PC-3 (cell line): ENCODE measurements around the gene GPR107. TPM values are rescaled to one million over a fixed set of nuclear protein-coding genes. Genes with fewer than 3 reads are reported as not detected.

Source experiments
- ATAC-seq: fragments of 200-7000 bp; cut with Tn5 transposase; 2 replicates; pipeline ENCODE4 v1.9.1; 2020; ENCODE audit warnings: mild to moderate bottlenecking, moderate library complexity
- BruUV-seq: library from RNA; stranded (reverse); fragments of 400-500 nt; replicated peaks from 2 replicates; lab custom pipeline; 2021; lab: Mats Ljungman, UMichigan
- CTCF ChIA-PET: fragments of 300-600 bp; sonication (Branson Sonifier 250); formaldehyde crosslinking; loops from one replicate; lab custom pipeline; 2022; ENCODE audit warnings: antibody characterized with exemption; lab: Charles Lee
- POLR2A ChIA-PET: fragments of 300-600 bp; sonication (Branson Sonifier 250); formaldehyde crosslinking; loops from one replicate; lab custom pipeline; 2022; ENCODE audit warnings: antibody characterized with exemption; ENCODE audit not compliant: unreplicated experiment; lab: Charles Lee
- DNase-seq: peaks from one replicate; pipeline ENCODE4 v3.0.0-alpha.2; 2015
- H2AFZ ChIP-seq: fragments of 300-600 bp; sonication (generic); 2 replicates; pipeline ENCODE4 v1.6.0; 2016; ENCODE audit warnings: antibody characterized with exemption, low read length
- H3F3A ChIP-seq: fragments of 300-600 bp; sonication (generic); one replicate; pipeline ENCODE4 v1.6.0; 2017; ENCODE audit warnings: antibody characterized with exemption, low read length, control low read depth, mild to moderate bottlenecking; ENCODE audit not compliant: unreplicated experiment
- H3K27ac ChIP-seq: fragments of 300-600 bp; sonication (generic); 2 replicates; pipeline ENCODE4 v1.5.1; 2016; ENCODE audit warnings: mild to moderate bottlenecking, low read length
- H3K27me3 ChIP-seq: fragments of 300-600 bp; sonication (generic); 2 replicates; pipeline ENCODE4 v1.6.1; 2016; ENCODE audit warnings: low read length, mixed read lengths
- H3K36me3 ChIP-seq: fragments of 300-600 bp; sonication (generic); 2 replicates; pipeline ENCODE4 v1.6.1; 2016; ENCODE audit warnings: low read depth, mixed run types, low read length, mixed read lengths
- H3K4me1 ChIP-seq: fragments of 300-600 bp; sonication (generic); 2 replicates; pipeline ENCODE4 v1.5.1; 2016; ENCODE audit warnings: low read length; ENCODE audit not compliant: insufficient read depth
- H3K4me2 ChIP-seq: fragments of 300-600 bp; sonication (generic); 2 replicates; pipeline ENCODE4 v1.6.0; 2016; ENCODE audit warnings: low read length
- H3K4me3 ChIP-seq: fragments of 300-600 bp; sonication (generic); 2 replicates; pipeline ENCODE4 v1.5.1; 2016; ENCODE audit warnings: mild to moderate bottlenecking, low read length, mixed read lengths
- H3K79me2 ChIP-seq: fragments of 300-600 bp; sonication (generic); 2 replicates; pipeline ENCODE4 v1.6.1; 2017; ENCODE audit warnings: low read length, mixed read lengths
- H3K9ac ChIP-seq: fragments of 300-600 bp; sonication (generic); 2 replicates; pipeline ENCODE4 v1.6.0; 2016; ENCODE audit warnings: mild to moderate bottlenecking, low read length
- H3K9me2 ChIP-seq: fragments of 300-600 bp; sonication (generic); replicated peaks from 2 replicates; pipeline ENCODE4 v1.6.1; 2016; ENCODE audit warnings: mixed run types, low read length, mixed read lengths
- H3K9me3 ChIP-seq: fragments of 300-600 bp; sonication (generic); 2 replicates; pipeline ENCODE4 v1.6.1; 2016; ENCODE audit warnings: low read length, mixed read lengths
- H4K20me1 ChIP-seq: fragments of 300-600 bp; sonication (generic); 2 replicates; pipeline ENCODE4 v1.6.1; 2016; ENCODE audit warnings: low read length, mixed read lengths
- EZH2 ChIP-seq: fragments of 300-600 bp; sonication (generic); IDR thresholded peaks from one replicate; pipeline ENCODE4 v1.6.1; 2017; ENCODE audit warnings: antibody characterized with exemption, mild to moderate bottlenecking, low read length; ENCODE audit not compliant: unreplicated experiment
- EZH2phosphoT487 ChIP-seq: fragments of 300-600 bp; sonication (generic); IDR thresholded peaks from 2 replicates; pipeline ENCODE4 v1.6.1; 2018; ENCODE audit warnings: mild to moderate bottlenecking, antibody characterized with exemption, low read length, borderline replicate concordance
- intact Hi-C: fragments of 100-400 bp; cut with micrococcal nuclease; formaldehyde crosslinking; loops from 2 replicates; pipeline ENCODE4 v1.9.0; 2023
- total RNA-seq: library from RNA; depleted of rRNA; stranded (reverse); fragments of >200 nt; gene quantifications from 2 replicates; pipeline ENCODE4 v1.2.3, GENCODE V29; 2014
- TF ChIP-seq, protein P1 (sequence below): fragments of 300-600 bp; sonication (generic); conservative IDR thresholded peaks from 2 replicates; pipeline ENCODE4 v1.5.1; 2017; ENCODE audit warnings: antibody characterized with exemption, low read depth, mild to moderate bottlenecking, low read length

The GPR107 gene
- total RNA-seq, 1 experiment from 2014 or later: 11.4 TPM

DNA sequence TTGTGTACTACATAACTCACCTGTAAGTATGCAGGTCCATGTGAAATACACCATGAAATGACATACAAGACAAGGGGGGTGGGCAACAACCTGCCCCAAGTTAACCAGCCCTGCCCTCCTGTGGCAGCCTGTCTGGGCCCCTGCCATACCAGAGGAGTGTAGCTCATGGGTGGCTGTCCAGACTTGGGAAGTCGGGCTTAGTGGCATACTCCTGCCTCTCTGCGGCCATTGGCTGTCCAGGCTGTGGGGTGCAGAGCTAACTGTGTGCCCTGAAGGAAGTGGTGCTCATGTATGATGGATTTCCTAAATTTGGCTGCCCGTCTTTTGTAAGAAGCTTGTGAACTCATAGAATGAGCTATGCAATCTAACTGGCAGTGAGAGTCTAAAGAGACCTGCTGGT lies 47.0 kb downstream of the GPR107 start:
- CTCF ChIA-PET: no interaction called here
- intact Hi-C loops: no loop called here

DNA sequence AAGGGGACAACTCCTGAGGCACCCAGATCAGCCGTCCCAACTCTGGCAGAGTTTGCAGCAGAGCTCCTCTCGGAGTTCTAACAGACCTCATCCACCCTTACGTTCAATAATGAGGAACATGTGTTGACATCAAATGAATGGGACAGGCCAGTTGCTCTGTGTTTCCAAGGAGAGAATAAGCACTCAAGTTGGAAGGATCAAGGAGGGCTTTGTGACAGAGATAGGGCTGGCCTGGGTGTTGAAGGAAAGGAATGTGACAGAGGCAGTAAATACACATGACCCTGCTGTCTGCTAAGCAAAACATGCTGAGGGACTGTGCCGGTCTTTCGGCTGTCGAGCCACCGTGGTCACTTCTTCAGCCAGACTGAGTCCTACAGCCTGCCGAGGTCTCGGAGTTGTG lies 48.2 kb downstream of the GPR107 start:
- TF ChIP-seq, protein P1, sequence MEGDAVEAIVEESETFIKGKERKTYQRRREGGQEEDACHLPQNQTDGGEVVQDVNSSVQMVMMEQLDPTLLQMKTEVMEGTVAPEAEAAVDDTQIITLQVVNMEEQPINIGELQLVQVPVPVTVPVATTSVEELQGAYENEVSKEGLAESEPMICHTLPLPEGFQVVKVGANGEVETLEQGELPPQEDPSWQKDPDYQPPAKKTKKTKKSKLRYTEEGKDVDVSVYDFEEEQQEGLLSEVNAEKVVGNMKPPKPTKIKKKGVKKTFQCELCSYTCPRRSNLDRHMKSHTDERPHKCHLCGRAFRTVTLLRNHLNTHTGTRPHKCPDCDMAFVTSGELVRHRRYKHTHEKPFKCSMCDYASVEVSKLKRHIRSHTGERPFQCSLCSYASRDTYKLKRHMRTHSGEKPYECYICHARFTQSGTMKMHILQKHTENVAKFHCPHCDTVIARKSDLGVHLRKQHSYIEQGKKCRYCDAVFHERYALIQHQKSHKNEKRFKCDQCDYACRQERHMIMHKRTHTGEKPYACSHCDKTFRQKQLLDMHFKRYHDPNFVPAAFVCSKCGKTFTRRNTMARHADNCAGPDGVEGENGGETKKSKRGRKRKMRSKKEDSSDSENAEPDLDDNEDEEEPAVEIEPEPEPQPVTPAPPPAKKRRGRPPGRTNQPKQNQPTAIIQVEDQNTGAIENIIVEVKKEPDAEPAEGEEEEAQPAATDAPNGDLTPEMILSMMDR: no peak
- TF ChIP-seq EZH2 (no peak), EZH2phosphoT487 (no peak)
- Histone ChIP-seq H3K27ac (no peak overlapping the region), H3K79me2 (no peaks in the 10 kb centered on the region), H3K4me2 (no peak overlapping the region), H3K4me1 (no peaks in the 10 kb centered on the region), H3K27me3 (no peaks in the 10 kb centered on the region), H3K4me3 (no peak overlapping the region), H3K9ac (no peak overlapping the region), H3K9me2 (no peaks in the 10 kb centered on the region), H3F3A (no peaks in the 10 kb centered on the region), H3K9me3 (no peaks in the 10 kb centered on the region), H3K36me3 (peaks cover 20% of the 10 kb centered on the region), H2AFZ (no peak overlapping the region), H4K20me1 (no peaks in the 10 kb centered on the region)
- no TSS peak for BruUV-seq
- intact Hi-C loops: no loop called here
- ChIA-PET CTCF (no interaction called here), POLR2A (no interaction called here)
- DNase-seq (no peak), ATAC-seq (no peak)

More for the DNA sequence above, 47.0 kb downstream of the GPR107 start:
- Histone ChIP-seq H3K4me2 (no peak overlapping the region), H3K27ac (no peak overlapping the region), H3K9me2 (no peaks in the 10 kb centered on the region), H3F3A (no peaks in the 10 kb centered on the region), H4K20me1 (no peaks in the 10 kb centered on the region), H2AFZ (no peak overlapping the region), H3K79me2 (no peaks in the 10 kb centered on the region), H3K9me3 (no peaks in the 10 kb centered on the region), H3K27me3 (no peaks in the 10 kb centered on the region), H3K4me1 (no peaks in the 10 kb centered on the region), H3K4me3 (no peak overlapping the region), H3K36me3 (peaks cover 20% of the 10 kb centered on the region), H3K9ac (no peak overlapping the region)
- ATAC-seq (no peak), DNase-seq (no peak)
- POLR2A ChIA-PET: no interaction called here
- TF ChIP-seq EZH2 (no peak), EZH2phosphoT487 (no peak)
- TF ChIP-seq, protein P1: no peak
- no TSS peak for BruUV-seq

DNA sequence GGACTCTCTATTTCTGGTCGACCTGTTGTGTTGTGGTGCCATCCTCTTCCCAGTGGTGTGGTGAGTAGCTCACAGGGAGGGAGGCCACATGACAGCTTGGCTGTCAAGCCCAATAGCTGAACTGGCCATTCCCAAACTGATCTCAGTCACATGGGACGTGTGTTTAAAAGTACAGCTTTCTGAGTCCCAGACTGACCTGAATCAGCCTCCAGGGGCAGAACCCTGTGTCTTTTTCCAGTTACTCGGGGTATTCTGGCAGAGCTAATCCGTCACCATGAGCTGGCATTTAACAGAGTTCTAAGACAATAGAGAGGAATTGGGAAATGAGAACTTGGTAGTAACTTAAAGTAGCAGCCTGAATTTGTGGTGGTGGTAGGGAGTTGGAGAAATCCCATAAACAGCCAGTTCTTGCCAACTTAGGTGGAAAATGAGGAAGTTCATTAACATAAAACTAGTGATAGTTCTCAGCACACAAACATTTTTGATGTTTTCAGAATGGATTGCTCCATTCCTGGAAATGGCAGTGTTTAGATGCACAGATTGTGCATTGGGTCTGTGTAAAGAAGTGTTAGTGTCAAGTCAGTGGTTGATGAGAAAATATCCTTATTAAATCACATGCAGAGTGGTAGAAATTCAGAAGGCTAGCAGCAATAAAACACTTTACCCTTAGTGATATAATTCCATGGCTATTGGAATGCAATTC lies 50.9 kb downstream of the GPR107 start:
- Histone ChIP-seq H3K9ac (no peak overlapping the region), H3K79me2 (no peaks in the 10 kb centered on the region), H2AFZ (no peak overlapping the region), H3K36me3 (peaks cover 23% of the 10 kb centered on the region), H3K9me3 (no peaks in the 10 kb centered on the region), H3K4me1 (no peaks in the 10 kb centered on the region), H3K4me2 (no peak overlapping the region), H3F3A (no peaks in the 10 kb centered on the region), H4K20me1 (no peaks in the 10 kb centered on the region), H3K4me3 (no peak overlapping the region), H3K27me3 (no peaks in the 10 kb centered on the region), H3K27ac (no peak overlapping the region), H3K9me2 (no peaks in the 10 kb centered on the region)
- TF ChIP-seq EZH2 (no peak), EZH2phosphoT487 (no peak)
- TF ChIP-seq, protein P1: no peak
- DNase-seq: no peak
- no peak for ATAC-seq
- intact Hi-C loops: no loop called here
- no TSS peak for BruUV-seq
- ChIA-PET CTCF (interaction anchor here (0.5 kb wide), 1 partner anchor 196 kb away, joined by 3 read pairs; no protein-coding TSS in a partner anchor), POLR2A (no interaction called here)
